Medulla oblongata (tissue), 1 donor: ENCODE data around the gene PPP1R13L.
"Not testable (repeated sequence)": the region's sequence is repeated elsewhere in the genome, so short reads cannot be mapped to it uniquely, and the experiment has no call there.

Experiments
- DNase-seq: peaks from one replicate; pipeline ENCODE4 v3.0.0-alpha.2; 2015; ENCODE audit errors: extremely low spot score

The PPP1R13L gene

DNA sequence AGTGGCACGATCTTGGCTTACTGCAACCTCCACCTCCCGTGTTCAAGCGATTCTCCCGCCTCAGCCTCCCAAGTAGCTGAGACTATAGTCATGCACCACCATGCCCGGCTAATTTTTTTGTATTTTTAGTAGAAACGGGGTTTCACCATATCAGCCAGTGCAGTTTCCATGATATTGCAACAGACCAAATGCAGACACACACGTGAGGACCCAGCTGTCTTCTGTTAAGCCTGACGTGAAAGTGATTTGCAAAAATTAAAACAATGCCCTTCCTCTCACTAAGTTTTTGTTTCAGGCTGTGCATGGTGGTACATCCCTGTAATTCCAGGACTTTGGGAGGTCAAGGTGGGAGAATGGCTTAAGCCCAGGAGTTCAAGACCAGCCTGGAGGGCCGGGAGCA lies 26.1 kb upstream of the PPP1R13L start:
- not testable (repeated sequence) for DNase-seq

DNA sequence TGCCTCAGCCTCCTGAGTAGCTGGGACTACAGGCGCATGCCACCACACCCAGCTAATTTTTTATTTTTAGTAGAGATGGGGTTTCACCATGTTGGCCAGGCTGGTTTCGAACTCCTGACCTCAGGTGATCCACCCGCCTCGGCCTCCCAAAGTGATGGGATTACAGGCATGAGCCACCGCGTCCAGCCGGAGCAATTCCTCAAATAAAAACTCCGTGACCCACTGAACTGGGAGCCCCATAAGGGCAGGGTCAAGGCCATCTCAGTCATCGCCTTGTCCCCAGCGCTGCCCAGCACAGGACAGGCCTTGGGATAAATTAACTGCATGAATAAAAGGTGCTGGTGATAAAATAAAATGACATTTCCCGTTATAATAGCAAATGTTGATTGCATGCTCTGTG lies 25.0 kb upstream of the PPP1R13L start:
- DNase-seq = not testable (repeated sequence)

DNA sequence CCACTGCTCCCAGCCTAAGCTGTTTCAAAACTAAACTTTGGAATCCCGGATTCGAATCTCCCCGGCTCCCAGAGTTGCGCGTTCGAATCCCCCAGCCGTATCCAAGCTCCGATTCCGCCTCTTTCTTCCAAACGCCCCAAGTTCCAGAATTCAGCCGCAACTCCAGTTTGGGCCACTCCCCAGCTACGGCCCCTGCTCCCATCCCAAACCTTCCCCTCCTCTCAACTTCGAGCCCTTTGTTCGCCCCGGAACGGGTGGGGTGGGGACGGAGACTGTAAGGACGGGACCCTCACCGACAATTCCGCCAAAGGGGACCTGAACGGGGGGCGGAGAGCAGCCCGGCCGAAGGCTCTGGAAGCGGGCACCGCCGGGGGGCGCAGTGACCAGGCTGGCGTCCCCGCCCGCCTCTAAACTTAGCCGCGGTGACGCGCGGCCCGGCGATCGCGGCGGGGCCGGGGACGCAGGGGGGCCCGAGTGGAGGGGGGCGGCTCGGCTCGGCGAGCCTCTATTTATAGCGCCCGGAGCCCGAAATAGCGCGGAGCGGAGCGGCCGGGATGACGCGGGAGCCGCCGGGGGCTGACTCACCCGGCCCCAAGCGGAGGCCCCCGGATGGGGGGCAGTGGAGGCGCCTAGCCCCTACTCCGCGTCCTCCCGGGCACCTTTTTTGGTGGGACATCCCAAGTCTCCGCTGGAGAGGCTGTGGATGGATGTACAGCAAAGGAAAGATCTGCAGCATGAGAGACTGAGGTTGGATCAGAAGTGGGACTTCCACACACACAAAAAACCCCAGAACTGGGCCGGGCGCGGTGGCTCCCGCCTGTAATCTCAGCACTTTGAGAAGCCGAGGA lies 23.7 kb upstream of the PPP1R13L start:
- DNase-seq = no peak

DNA sequence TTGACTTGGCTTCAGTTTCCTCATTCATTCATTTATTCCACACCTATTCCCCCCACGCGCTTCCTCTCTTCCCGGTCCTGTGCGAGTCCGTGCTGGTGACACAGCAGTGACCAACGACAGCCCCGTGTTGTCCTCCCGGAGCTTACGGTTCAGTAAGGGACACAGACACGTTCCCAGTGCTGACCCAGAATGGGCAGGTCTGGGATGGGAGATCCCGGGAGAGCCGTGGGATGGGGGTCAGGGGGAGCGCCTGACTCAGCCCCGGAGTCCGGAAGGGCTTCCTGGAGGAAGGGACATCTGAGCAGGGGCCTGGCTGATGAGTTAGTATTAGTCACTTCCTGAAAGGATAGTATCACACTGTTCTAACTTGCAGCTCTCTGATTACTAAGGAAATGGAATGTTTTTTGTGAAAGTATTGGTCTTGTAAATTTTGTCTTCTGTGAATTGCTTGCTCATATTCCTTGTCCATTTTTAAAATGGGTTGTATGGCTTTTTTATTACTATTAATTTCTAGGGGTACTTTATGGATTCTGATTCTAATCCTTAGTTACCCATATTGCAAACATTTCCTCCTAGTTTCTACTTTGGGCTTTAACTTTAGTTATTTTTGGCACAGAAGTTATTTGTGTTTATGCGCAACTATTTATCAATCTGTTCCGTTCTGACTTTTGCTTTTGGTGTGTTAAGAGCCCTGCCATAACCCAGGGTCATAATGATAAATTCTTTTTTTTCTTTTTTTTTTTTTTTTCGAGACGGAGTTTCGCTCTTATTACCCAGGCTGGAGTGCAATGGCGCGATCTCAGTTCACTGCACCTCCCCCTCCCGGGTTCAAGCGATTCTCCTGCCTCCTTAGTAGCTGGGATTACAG lies 19.6 kb upstream of the PPP1R13L start:
- no peak for DNase-seq

DNA sequence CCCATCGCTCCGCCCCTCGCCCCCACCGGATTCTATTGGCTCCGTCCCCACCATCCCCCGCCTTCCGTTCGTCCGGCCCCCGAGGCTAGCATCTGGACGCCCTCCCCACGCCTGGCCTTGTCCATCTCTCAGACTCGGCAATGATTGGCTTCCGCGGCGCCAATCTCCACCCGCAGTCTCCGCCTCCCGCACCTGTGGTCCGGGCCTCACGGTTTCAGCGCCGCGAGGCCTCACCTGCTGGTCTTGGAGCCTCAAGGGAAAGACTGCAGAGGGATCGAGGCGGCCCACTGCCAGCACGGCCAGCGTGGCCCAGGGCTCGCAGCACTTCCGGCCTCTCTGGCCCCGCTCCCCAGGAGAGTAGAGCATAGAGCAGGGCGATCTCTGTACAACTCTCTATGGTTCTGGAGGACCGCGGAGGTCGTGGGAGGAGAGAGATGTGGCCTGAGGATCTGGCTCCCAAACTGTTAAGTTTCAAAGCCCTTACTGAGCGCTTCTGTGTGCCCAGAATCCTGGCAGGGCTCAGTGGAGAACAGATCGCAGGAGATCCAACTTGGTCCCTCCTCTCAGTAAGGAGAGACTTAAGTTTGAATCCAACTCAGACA lies 18.8 kb upstream of the PPP1R13L start, which contains the start of gene ERCC1:
ERCC1 (minus strand) TSS at position 329 of the 602 bp plus-strand sequence. CDS start 543 bp downstream, outside the sequence.
- peak; percentile 95 for DNase-seq

DNA sequence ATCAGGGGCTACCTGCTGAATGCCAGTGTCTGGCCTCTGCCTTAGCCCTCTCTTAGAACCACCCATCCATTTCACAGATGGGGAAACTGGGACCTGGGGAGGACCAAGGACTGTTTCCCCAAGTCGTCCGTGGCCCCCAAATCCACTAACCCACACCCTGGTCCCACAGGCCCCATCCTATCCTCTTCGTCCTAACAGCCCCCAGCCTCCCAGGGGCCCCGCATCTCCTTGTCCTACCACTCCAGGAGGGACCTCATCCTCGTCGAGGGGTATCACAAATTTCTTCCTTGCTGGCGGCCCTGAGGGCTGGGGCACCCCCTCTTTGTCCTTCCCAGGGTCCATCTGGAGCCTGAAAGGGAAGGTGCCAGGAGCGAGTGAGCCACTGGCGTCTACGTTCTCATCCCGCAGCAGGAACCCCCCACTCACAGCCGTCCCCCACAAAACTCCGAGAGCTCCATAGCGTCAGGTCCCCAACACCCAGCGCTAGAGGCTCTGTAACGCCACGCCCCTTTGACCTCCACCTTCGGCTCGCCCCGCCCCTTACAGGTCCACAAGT lies 18.2 kb upstream of the PPP1R13L start:
- DNase-seq = no peak

DNA sequence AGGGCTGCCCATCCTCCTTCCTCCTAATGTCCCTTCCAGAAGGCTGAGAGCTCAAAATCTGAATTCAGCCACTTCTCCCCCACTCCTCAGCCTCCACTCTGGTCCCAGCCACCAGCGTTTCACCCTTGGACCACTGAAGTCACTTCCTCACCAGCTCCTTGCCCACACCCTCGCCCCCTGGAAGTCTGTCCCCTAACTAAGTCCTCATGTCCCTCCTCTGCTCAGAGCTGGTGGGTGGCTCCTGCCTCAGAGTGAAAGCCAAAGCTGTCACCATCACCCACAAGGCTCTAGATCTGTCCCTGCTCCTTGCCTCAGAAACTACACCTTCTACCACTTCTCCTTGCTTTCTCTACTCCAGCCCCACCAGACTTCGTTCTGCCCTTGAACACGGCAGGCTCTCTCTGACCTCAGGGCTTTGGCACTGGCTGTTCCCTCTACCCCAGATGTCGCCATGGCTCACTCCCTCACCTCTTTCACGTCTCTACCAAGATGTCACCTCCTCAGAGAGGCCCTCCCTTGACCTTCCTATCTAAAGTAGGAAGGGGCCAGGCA lies 17.2 kb upstream of the PPP1R13L start:
- no peak for DNase-seq

DNA sequence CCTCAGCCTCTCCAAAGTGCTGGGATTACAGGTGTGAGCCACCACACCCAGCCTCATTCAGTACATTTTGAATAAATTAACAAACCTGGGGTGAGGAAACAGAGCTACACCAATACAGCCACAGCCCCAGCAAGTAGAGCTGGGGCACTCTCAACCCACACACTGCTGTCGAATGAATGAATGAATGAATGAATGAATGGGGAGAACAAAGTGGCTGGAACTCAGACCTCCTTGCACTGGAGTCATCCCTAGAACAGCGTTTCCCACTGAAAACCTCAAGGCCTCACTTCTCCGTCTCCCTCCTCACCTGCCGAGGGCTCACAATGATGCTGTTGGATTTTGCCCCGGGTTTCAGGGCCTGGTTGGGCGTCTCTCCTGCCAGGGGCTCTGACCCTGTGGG lies 16.0 kb upstream of the PPP1R13L start:
- no peak for DNase-seq

DNA sequence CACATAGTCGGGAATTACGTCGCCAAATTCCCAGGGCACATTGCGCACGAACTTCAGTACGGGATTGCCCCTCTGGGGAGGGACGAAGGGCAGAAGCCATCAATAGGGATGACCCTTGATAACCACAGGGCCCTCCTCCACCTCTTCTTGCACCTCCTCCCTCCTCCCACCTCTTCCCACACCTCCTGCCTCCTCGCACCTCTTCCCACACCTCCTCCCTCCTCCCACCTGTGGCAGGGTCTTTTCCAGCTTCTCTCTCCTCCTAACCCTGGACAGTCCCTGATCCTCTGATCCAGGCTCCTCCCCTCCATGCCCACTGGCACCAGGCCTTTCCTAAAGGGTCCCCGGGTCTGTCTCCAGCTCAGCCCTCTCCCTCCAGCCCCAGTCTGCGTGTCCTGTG lies 15.5 kb upstream of the PPP1R13L start:
- no peak for DNase-seq

DNA sequence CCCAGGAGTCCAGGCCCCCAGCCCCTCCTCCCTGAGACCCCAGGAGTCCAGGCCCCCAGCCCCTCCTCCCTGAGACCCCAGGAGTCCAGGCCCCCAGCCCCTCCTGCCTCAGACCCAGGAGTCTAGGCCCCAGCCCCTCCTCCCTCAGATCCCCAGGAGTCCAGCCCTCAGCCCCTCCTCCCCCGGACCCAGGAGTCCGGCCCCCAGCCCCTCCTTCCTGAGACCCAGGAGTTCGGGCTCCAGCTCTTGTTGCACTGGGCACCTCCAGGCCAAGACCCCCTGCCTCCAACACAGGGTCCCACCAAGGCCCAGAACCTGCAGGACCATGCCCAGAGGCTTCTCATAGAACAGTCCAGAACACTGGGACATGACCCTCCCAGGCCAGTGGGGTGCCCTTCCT lies 15.0 kb upstream of the PPP1R13L start:
- DNase-seq = no peak

DNA sequence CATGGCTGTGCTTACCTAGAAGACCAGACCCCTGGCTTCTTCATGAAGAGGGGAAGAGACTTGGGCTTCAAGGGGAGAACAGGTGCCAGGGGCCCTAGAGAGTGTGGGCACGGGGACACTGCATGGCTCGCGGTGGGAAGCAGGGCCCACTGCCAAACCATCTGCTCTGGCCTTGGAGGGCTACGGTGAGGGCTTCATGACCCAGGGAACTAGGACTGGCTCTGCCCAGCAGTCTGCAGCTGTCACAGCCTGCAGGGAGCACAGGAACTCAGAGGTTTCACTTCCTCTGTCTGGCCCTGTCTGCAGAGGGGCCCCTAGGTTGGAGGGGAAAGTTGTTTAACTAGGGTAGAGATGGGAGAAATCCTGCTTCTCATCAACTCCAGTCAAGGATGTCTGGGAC lies 14.5 kb upstream of the PPP1R13L start:
- DNase-seq = peak; percentile 79

DNA sequence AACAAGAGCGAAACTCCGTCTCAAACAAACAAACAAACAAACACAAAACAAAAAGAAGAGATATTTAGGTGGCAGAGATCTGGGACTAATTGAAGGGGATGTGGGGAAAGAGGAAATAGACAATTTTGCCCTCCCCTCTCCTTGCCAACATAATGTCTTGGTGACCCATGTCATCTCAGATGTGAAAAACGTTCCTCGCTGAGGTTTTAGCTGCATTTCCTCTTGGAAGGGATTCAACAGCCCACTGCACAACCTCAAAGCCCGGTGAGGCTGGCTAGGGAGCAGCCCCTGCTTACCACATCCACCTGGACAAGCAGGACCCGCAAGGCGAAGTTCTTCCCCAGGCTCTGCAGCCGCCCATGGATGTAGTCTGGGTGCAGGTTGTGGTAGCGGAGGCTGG lies 13.9 kb upstream of the PPP1R13L start:
- peak; percentile 43 for DNase-seq

DNA sequence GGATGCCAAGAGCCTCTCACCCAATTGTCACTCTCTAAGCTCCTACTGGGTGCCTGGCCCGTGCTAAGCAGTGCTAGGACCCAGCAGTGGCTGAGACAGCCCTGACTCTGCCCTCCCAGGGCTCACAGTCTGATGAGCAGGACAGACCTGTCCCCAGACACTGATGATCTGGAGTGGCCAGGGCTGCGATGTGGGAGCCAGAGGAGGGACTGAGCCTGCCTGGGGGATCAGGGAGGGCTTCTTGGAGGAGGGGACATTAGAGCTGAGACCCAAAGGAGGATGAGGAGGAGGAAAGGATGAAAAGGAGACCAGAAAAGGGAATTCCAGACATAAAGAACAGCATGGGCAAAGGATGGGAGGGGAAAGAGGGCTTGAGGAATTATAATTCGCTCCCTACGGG lies 12.3 kb upstream of the PPP1R13L start:
- no peak for DNase-seq

DNA sequence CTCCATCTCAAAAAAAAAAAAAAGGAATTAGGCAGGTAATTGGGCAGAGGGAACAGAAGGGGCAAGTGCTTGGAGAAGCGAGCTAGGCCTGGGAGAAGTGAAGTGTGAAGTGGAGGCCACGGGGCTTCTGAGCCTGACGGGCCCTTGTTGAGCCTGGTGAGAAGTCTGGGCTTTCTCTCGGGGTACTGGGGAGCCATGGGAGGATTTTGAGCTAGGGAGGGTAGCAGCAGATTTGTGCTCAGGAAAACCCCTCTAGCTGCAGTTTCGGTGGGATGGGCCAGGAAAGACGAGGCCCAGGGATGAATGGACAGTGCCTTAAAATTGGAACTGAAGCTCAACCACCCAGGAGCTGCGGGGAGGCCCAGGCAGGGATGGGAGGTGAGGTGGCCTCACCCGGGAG lies 9.6 kb upstream of the PPP1R13L start:
- no peak for DNase-seq

DNA sequence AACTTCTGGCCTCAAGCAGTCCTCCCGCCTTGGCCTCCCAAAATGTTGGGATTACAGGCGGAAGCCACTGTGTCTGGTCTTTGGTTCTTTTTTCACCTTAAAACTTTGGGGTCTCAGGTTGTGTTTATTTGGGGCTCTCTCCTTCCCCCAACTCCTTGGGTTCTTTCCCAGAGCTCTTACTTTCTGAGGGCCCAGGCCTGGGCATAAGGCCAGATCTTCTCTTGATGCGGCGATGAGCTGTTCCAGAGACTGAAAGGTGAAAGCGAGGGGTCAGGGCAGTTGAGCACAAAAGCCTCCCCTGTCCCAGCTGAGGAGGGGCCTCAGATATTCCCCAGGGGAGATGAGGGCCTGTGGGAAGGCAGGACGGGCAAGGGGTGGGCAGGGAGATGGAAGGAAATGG lies 8.6 kb upstream of the PPP1R13L start:
- DNase-seq = no peak

DNA sequence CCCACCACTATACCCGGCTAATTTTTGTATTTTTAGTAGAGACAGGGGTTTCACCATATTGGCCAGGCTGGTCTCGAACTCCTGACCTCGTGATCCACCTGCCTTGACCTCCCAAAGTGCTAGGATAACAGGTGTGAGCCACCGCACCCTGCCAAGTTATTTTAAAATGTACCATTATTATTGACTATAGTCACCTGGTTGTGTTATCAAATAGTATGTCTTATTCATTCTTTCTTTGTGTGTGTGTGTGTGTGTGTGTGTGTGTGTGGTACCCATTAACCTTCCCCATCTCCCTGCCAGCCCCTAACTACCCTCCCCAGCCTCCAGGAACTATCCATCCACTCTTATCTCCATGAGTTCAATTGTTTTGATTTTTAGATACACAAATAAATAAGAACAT lies 5.5 kb upstream of the PPP1R13L start:
- DNase-seq = not testable (repeated sequence)

DNA sequence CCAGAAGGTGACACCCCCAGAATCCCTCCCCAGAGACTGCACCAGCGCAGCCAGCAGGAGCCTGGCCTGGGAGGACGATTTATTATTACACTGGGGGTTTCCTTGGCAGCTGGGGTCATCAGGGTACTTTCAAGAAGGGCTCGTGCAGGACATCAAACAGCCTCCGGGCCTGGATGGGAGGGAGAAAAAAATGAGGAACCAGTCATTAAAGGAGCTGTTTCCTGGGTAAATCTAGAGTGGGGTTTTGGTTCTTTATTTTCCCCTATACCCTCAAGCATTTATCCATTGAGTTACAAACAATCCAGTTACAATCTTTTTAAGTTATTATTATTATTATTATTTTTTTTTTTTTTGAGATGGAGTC lies 4.7 kb upstream of the PPP1R13L start:
- DNase-seq = no peak

DNA sequence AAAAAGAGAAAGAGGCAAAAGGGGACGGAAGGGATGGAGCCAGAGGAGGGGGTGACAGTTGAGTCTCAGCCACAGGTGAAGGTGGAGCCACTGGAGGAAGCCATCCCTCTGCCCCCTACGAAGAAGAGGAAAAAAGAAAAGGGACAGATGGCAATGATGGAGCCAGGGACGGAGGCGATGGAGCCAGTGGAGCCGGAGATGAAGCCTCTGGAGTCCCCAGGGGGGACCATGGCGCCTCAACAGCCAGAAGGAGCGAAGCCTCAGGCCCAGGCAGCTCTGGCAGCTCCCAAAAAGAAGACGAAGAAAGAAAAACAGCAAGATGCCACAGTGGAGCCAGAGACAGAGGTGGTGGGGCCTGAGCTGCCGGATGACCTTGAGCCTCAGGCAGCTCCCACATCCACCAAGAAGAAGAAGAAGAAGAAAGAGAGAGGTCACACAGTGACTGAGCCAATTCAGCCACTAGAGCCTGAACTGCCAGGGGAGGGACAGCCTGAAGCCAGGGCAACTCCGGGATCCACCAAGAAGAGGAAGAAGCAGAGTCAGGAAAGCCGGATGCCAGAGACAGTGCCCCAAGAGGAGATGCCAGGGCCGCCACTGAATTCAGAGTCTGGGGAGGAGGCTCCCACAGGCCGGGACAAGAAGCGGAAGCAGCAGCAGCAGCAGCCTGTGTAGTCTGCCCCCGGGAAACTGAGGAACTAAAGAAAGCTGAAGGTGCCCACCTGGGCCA lies 4.1 kb upstream of the PPP1R13L start:
- no peak for DNase-seq

DNA sequence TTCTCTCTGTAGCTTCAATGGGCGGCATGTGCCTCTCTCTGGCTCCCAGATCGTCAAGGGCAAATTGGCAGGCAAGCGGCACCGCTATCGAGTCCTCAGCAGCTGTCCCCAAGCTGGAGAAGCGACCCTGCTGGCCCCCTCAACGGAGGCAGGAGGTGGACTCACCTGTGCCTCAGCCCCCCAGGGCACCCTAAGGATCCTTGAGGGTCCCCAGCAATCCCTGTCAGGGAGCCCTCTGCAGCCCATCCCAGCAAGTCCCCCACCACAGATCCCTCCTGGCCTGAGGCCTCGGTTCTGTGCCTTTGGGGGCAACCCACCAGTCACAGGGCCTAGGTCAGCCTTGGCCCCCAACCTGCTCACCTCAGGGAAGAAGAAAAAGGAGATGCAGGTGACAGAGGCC lies 3.3 kb upstream of the PPP1R13L start:
- no peak for DNase-seq

DNA sequence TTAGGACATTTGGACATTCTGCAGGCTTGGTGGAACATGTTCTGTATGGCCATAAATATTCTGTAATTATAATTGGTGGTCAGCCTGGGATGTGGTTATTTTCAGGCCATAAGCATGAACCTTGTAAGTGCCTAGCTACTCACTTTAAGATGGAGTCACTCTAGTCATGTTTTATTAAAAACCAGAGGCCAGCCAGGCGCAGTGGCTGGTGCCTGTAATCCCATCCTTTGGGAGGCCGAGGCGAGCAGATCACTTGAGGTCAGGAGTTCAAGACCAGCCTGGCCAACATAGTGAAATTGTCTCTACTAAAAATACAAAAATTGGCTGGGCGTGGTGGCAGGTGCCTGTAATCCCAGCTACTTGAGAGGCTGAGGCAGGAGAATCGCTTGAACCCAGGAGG lies 2.7 kb upstream of the PPP1R13L start:
- not testable (repeated sequence) for DNase-seq

DNA sequence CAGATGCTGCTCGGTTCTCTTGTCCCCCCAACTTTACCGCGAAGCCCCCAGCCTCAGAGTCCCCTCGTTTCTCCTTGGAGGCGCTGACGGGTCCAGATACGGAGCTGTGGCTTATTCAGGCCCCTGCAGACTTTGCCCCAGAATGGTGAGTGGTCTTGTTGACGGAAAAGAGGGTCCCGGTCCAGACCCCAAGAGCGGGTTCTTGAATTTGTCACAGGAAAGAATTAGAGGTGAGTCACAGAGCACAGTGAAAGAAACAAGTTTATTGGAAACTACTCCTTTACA lies 2.2 kb upstream of the PPP1R13L start:
- DNase-seq = no peak
